ENCODE results near the gene NQO2. TPM values are rescaled to one million over a fixed set of nuclear protein-coding genes. Genes with fewer than 3 reads are reported as not detected.

The NQO2 gene
- total and polyA plus RNA-seq, 2 of the 13 experiments (the other 11 are each of a cell fraction or from before 2014, with no cell fraction given): 32.2 to 56.5 TPM

- TF ChIP-seq ZNF513 (CRISPR knock-in tag; conservative IDR thresholded peaks at IDR 0.05): no peak
- no peak for TF ChIP-seq ZNF564 (CRISPR knock-in tag; IDR thresholded peaks at IDR 0.05)
- TF ChIP-seq RXRA (CRISPR knock-in tag; IDR thresholded peaks at IDR 0.05): peak; percentile 66
- no peak for TF ChIP-seq IKZF1 (IDR thresholded peaks at IDR 0.05)
- TF ChIP-seq FOXM1 (CRISPR knock-in tag; IDR thresholded peaks at IDR 0.05): no peak
- TF ChIP-seq ZNF547 (CRISPR knock-in tag; IDR thresholded peaks at IDR 0.05): peak; percentile 73; the same call in 1 of the 2 replicates
- TF ChIP-seq HES4 (CRISPR knock-in tag; IDR thresholded peaks at IDR 0.05; ENCODE audit: borderline replicate concordance): no peak
- TF ChIP-seq ZNF674 (CRISPR knock-in tag; IDR thresholded peaks at IDR 0.05; ENCODE audit: low read depth): no peak
- no peak for TF ChIP-seq ZNF3 (CRISPR knock-in tag; IDR thresholded peaks at IDR 0.05)
- TF ChIP-seq XRCC5 (optimal IDR thresholded peaks at IDR 0.05; ENCODE audit: low read length): peak; percentile 96
- no peak for TF ChIP-seq CBX2 (IDR thresholded peaks at IDR 0.05; ENCODE audit: low read depth, low read length)
- TF ChIP-seq CBX2 (CRISPR knock-in tag; IDR thresholded peaks at IDR 0.05; ENCODE audit: low read depth): no peak
- peak; percentile 39; the same call in 1 of the 2 replicates for TF ChIP-seq NFYB (CRISPR knock-in tag; IDR thresholded peaks at IDR 0.05)
- TF ChIP-seq TBX3 (IDR thresholded peaks at IDR 0.05; ENCODE audit: borderline replicate concordance): no peak
- 0 out of 2 replicates have a peak, but pooled peaks have one; percentile 30 for TF ChIP-seq TAF1 (CRISPR knock-in tag; IDR thresholded peaks at IDR 0.05)
- TF ChIP-seq CENPBD1 (CRISPR knock-in tag; IDR thresholded peaks at IDR 0.05; ENCODE audit: borderline replicate concordance, low read depth): no peak
- TF ChIP-seq PLSCR1 (CRISPR knock-in tag; IDR thresholded peaks at IDR 0.05; ENCODE audit: borderline replicate concordance): no peak
- TF ChIP-seq ZNF329 (CRISPR knock-in tag; IDR thresholded peaks at IDR 0.05; ENCODE audit: low read depth): no peak
- TF ChIP-seq ZNF512 (CRISPR knock-in tag; IDR thresholded peaks at IDR 0.05): no peak
- TF ChIP-seq ZNF235 (CRISPR knock-in tag; IDR thresholded peaks at IDR 0.05; ENCODE audit: borderline replicate concordance): peak; percentile 72; the same call in 1 of the 2 replicates
- TF ChIP-seq ZNF20 (CRISPR knock-in tag; IDR thresholded peaks at IDR 0.05): no peak
- TF ChIP-seq ZNF549 (CRISPR knock-in tag; IDR thresholded peaks at IDR 0.05): no peak
- peak; percentile 41; the same call in 1 of the 2 replicates for TF ChIP-seq GMEB1 (CRISPR knock-in tag; IDR thresholded peaks at IDR 0.05; ENCODE audit: borderline replicate concordance)
- peak; percentile 94 for TF ChIP-seq KDM2A (CRISPR knock-in tag; IDR thresholded peaks at IDR 0.05; ENCODE audit: borderline replicate concordance, low read depth)
- TF ChIP-seq POLR2AphosphoS5 (IDR thresholded peaks at IDR 0.05; ENCODE audit: low read depth, low read length): no peak
- TF ChIP-seq ZNF264 (CRISPR knock-in tag; IDR thresholded peaks at IDR 0.05): peak; percentile 82
- peak; percentile 37 for TF ChIP-seq RBM39 (IDR thresholded peaks at IDR 0.05; ENCODE audit: low read depth, low read length, poor library complexity, severe bottlenecking)
These were observed 47.1 kb upstream of the NQO2 start (continued) for GRCh38 chr6:2952557-2953095.
